SK-N-MC (cell line): ENCODE measurements around the gene DHRS7B.

ENCODE experiments used
- EZH2 ChIP-seq: fragments of 200-600 bp; sonication (generic); IDR thresholded peaks from one replicate; pipeline ENCODE4 v1.6.1; 2017; ENCODE audit warnings: antibody characterized with exemption
- POLR2AphosphoS5 ChIP-seq: IDR thresholded peaks from 2 replicates; pipeline ENCODE4 v1.6.1; 2012; ENCODE audit warnings: mild to moderate bottlenecking, low read depth, low read length, borderline replicate concordance

- no peak for TF ChIP-seq EZH2
- no peak for TF ChIP-seq POLR2AphosphoS5
These were observed 35.7 kb upstream of the DHRS7B start for GRCh38 chr17:21090902-21091618.
